Thyroid gland (tissue), 4 donors: ENCODE data around the gene PTPRG.

Experiments
- CTCF ChIP-seq, 6 experiments: fragments of 200-600 bp in 3 of 6; fragments of 450-650 bp in 3 of 6; sonication (generic) in 3 of 6; IDR thresholded peaks; one replicate each; pipeline ENCODE4 v1.5.1; 2016 to 2019; ENCODE audit warnings: antibody characterized with exemption in 6 of 6, mild to moderate bottlenecking in 2 of 6, inconsistent platforms in 1 of 6, moderate library complexity in 1 of 6
- POLR2A ChIP-seq, 2 donors: fragments of 450-650 bp; IDR thresholded peaks; one replicate each; pipeline ENCODE4 v1.6.1; 2017; ENCODE audit warnings: antibody characterized with exemption in 2 of 2, mild to moderate bottlenecking in 2 of 2, moderate library complexity in 1 of 2

- no peak for TF ChIP-seq CTCF (IDR thresholded peaks at IDR 0.05)
- TF ChIP-seq POLR2A (IDR thresholded peaks at IDR 0.05): no peak
Measured at GRCh38 chr3:61899700-61900462, 338.5 kb downstream of the PTPRG start.
